Kidney epithelial cell (primary cell): ENCODE measurements around the gene PAM. TPM values are rescaled to one million over a fixed set of nuclear protein-coding genes. Genes with fewer than 3 reads are reported as not detected.

Source experiments
- DNase-seq: peaks from one replicate; pipeline ENCODE4 v3.0.0-alpha.2; 2010; ENCODE audit warnings: low read depth
- H3K27me3 ChIP-seq: 2 replicates; pipeline ENCODE4 v1.6.0; 2011; ENCODE audit warnings: low read length; ENCODE audit not compliant: control insufficient read depth, insufficient read depth
- H3K36me3 ChIP-seq: 2 replicates; pipeline ENCODE4 v1.5.1; 2011; ENCODE audit warnings: low read length; ENCODE audit not compliant: control insufficient read depth, insufficient read depth
- H3K4me3 ChIP-seq: 2 replicates; pipeline ENCODE4 v1.5.1; 2011; ENCODE audit warnings: low read depth, mild to moderate bottlenecking, control low read depth, low read length
- total RNA-seq: library from RNA; depleted of rRNA; stranded (reverse); fragments of >200 nt; gene quantifications from 2 replicates; pipeline ENCODE4 v1.2.3, GENCODE V29; 2015
- TF ChIP-seq, protein P1 (sequence below): IDR thresholded peaks from 2 replicates; pipeline ENCODE4 v1.5.1; 2011; ENCODE audit warnings: mild to moderate bottlenecking, moderate library complexity, low read length, control low read depth, inconsistent platforms; ENCODE audit not compliant: insufficient read depth, poor library complexity, severe bottlenecking

Gene PAM
- total RNA-seq, 1 donor from 2014 or later, result 95.9 TPM

DNA sequence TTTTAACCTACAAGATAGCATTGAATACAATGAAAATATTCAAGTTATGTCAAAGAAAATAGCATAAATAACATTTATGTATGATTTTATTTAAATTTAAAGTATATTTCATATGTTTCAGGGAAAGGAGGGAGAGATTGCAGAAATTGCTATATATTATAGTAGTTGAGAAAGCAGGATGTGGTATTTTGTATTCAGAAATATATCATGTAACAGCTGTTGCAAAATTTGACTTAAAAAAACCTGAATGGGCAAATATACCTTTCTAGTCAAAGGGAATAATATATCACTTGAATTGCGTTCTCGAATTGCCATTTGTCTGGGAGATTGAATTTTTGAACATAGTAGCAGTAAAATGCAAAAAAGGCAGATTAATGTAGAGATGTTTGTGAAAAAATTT lies 80.6 kb downstream of the PAM start:
- TF ChIP-seq, protein P1, sequence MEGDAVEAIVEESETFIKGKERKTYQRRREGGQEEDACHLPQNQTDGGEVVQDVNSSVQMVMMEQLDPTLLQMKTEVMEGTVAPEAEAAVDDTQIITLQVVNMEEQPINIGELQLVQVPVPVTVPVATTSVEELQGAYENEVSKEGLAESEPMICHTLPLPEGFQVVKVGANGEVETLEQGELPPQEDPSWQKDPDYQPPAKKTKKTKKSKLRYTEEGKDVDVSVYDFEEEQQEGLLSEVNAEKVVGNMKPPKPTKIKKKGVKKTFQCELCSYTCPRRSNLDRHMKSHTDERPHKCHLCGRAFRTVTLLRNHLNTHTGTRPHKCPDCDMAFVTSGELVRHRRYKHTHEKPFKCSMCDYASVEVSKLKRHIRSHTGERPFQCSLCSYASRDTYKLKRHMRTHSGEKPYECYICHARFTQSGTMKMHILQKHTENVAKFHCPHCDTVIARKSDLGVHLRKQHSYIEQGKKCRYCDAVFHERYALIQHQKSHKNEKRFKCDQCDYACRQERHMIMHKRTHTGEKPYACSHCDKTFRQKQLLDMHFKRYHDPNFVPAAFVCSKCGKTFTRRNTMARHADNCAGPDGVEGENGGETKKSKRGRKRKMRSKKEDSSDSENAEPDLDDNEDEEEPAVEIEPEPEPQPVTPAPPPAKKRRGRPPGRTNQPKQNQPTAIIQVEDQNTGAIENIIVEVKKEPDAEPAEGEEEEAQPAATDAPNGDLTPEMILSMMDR, result no peak
- no peak for DNase-seq
- H3K36me3 ChIP-seq, result no peaks in the 10 kb centered on the region
- no peak overlapping the region for H3K4me3 ChIP-seq
- no peaks in the 10 kb centered on the region for H3K27me3 ChIP-seq

DNA sequence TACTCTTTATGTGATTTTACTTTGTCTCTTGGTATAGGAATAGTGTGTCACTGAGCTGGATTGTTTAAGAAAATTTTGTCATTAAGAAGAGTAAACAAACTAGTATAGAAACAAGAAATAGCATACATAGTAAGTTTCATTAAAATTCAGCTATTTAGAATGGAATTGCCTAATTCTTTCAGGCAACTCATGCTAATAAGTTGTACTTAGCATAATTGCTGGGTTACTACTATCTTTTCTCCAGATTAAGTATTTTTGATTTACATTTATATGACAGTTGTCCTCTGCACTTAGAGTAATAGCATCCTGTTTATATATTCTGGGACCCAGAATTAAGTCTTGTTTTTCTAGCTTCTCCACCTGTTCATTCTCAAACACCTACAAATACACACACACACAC lies 85.9 kb downstream of the PAM start:
- DNase-seq, result no peak
- Histone ChIP-seq H3K36me3 (no peaks in the 10 kb centered on the region), H3K27me3 (no peaks in the 10 kb centered on the region), H3K4me3 (no peak overlapping the region)
- TF ChIP-seq, protein P1, result no peak

DNA sequence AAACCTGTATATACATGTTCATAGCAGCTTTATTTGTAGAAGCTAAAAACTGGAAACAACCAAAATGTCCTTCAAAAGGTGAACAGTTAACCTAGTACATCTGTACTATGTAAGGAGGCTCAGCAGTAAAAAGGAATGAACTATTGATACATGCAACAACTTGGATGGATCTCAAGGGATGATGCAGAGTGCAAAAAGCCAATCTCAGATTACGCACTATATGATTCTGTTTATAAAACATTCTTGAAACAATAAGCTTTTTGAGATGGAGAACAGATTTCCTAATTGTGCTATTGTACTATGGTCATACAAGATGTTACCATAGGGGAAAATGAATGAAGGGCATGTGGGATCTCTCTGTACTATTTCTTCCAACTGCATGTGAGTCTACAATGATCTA lies 88.9 kb downstream of the PAM start:
- TF ChIP-seq, protein P1, result no peak
- Histone ChIP-seq H3K27me3 (no peaks in the 10 kb centered on the region), H3K36me3 (no peaks in the 10 kb centered on the region), H3K4me3 (no peak overlapping the region)
- DNase-seq, result no peak

DNA sequence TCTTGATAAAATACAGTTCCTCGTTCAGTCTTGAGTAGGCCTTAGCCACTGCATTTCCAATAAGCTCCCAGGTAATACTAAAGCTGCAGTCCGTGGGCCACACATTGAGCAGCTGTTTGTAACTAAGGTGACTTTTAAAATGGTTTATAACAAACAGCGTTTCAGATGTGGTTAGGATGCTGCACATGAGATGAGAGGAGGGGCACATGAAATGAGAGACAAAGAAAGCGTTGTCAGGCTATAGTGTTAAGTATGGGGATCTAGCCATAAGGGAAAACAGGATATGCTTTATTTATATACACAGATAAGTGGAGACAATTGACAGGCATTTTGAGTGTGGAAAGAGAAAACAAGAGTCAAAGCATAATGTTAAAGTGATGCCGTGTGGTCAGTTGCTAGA lies 89.9 kb downstream of the PAM start:
- DNase-seq, result no peak
- no peaks in the 10 kb centered on the region for H3K36me3 ChIP-seq
- TF ChIP-seq, protein P1, result no peak
- H3K27me3 ChIP-seq, result no peaks in the 10 kb centered on the region
- no peak overlapping the region for H3K4me3 ChIP-seq

DNA sequence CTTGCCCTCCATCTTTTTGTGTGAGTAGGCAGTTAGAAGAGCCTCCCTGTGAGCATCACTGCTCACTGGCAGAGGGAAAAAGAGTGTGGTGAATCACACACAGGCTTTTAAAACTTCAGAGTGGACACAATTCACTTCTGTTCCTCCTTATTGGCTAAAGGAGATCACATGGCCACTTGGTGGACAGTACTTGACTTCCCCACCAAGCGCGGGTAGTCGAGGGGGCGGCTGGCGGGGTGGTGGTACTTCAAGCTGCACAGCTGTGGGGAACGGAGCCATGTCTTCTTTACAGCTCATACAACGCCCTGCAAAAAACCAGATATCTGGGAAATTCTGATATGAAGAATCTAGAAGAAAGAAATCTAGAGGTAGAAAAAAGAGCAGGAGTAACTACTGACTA lies 95.4 kb downstream of the PAM start:
- DNase-seq, result no peak
- TF ChIP-seq, protein P1, result no peak
- H3K4me3 ChIP-seq, result no peak overlapping the region
- H3K27me3 ChIP-seq, result no peaks in the 10 kb centered on the region
- no peaks in the 10 kb centered on the region for H3K36me3 ChIP-seq

DNA sequence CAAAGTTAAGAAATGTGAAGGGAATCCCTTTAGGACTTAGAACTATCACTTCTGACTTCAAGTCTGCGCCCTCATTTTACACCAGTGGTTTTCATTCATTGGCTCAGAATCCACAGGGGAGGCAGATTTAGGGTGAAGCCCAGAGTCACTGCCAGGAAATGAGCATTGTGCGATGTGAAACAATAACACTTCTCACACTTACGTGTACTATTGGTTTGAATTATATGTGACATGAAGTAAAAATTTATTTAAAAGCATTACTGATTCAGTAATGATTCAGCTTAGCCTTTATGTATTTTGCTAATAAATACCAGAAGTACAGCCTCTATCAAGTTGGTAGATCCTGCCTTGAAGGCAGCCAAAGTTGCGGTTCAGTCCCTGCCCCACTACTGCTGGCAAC lies 98.6 kb downstream of the PAM start:
- no peak for DNase-seq
- H3K27me3 ChIP-seq, result no peaks in the 10 kb centered on the region
- no peak overlapping the region for H3K4me3 ChIP-seq
- TF ChIP-seq, protein P1, result no peak
- H3K36me3 ChIP-seq, result no peaks in the 10 kb centered on the region
